Neural crest cell (in vitro differentiated cells): Measurements from ENCODE around the gene CABLES2. TPM values are rescaled to one million over a fixed set of nuclear protein-coding genes. Genes with fewer than 3 reads are reported as not detected.

Experiments used
- DNase-seq: peaks from one replicate; pipeline ENCODE4 v3.0.0; 2021; ENCODE audit warnings: low read depth, mixed read lengths, low spot score
- H3K27ac Mint-ChIP-seq: one replicate; pipeline ENCODE4 v1.8.0; 2021; ENCODE audit warnings: mild to moderate bottlenecking, mixed read lengths; ENCODE audit not compliant: unreplicated experiment
- H3K27me3 Mint-ChIP-seq: 2 replicates; pipeline ENCODE4 v1.8.0; 2021; ENCODE audit warnings: low read depth, mild to moderate bottlenecking, mixed read lengths
- H3K36me3 Mint-ChIP-seq: 2 replicates; pipeline ENCODE4 v1.8.0; 2021; ENCODE audit warnings: low read depth, mild to moderate bottlenecking, mixed read lengths
- H3K4me1 Mint-ChIP-seq: 2 replicates; pipeline ENCODE4 v1.8.0; 2021; ENCODE audit warnings: mixed read lengths
- H3K4me3 Mint-ChIP-seq: one replicate; pipeline ENCODE4 v1.8.0; 2021; ENCODE audit warnings: mild to moderate bottlenecking, mixed read lengths
- H3K9me3 Mint-ChIP-seq: 2 replicates; pipeline ENCODE4 v1.8.0; 2021; ENCODE audit warnings: mixed read lengths
- total RNA-seq: library from RNA; stranded (reverse); gene quantifications from 2 replicates; pipeline ENCODE4 v1.2.1, GENCODE V29; 2021
- TF ChIP-seq, protein P1 (sequence below): fragments of 200-600 bp; sonication (generic); conservative IDR thresholded peaks from 2 replicates; pipeline ENCODE4 v1.5.0; 2021; ENCODE audit warnings: antibody characterized with exemption, mild to moderate bottlenecking

The CABLES2 gene
- total RNA-seq, 1 donor from 2014 or later, result 26.6 TPM

GRCh38 chr20:62391165-62392076, 15.7 kb downstream of the CABLES2 start:
- DNase-seq, result no peak
- Mint-ChIP-seq H3K27ac (no peak overlapping the region), H3K4me1 (peaks cover 21% of the 10 kb centered on the region), H3K4me3 (peak overlapping the region; percentile 44), H3K27me3 (no peaks in the 10 kb centered on the region), H3K9me3 (no peaks in the 10 kb centered on the region), H3K36me3 (peaks cover 4% of the 10 kb centered on the region)
- TF ChIP-seq, protein P1, sequence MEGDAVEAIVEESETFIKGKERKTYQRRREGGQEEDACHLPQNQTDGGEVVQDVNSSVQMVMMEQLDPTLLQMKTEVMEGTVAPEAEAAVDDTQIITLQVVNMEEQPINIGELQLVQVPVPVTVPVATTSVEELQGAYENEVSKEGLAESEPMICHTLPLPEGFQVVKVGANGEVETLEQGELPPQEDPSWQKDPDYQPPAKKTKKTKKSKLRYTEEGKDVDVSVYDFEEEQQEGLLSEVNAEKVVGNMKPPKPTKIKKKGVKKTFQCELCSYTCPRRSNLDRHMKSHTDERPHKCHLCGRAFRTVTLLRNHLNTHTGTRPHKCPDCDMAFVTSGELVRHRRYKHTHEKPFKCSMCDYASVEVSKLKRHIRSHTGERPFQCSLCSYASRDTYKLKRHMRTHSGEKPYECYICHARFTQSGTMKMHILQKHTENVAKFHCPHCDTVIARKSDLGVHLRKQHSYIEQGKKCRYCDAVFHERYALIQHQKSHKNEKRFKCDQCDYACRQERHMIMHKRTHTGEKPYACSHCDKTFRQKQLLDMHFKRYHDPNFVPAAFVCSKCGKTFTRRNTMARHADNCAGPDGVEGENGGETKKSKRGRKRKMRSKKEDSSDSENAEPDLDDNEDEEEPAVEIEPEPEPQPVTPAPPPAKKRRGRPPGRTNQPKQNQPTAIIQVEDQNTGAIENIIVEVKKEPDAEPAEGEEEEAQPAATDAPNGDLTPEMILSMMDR, result no peak

DNA sequence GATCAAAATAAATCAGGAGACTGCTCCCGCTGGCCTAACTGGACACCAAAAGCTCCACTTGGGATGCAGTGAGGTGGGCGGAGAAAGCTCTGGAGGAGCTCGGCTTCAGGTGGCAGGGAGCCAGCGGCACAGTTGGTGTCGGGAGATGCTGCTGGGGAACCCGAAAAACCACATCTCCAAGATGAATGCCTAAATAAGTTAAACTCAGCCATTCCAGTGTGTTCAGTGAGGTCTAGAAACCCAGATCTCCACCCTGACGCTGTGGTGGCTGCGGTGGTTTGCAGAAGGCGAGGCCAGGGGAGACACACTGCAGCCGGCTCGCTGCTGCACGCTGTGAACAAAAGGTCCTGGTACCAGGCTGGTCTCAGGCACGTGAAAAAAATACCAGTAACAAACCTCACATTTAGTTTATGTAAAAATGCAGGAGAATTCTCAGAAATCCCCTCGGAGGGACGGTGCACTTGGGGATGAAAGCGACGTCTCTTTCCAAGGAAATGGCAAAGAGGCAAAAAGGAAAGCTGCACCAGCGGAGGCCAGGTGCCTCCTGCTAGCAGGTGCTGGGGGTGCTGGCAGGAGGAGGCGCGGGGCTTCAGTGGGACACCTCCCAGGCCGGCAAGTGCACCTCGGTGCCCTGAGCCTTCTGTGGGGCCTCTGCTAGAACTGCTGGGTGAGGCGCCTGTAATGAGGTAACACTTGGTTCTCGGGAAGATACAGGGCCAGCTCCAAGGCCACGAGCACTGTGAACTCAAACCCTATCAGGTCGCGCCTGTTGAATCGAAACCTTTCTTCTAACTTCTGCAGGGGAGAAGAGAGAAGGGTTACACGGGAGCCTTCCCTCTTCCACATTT, 16.5 kb downstream of the CABLES2 start:
- peaks cover 28% of the 10 kb centered on the region for H3K4me1 Mint-ChIP-seq
- peaks cover 4% of the 10 kb centered on the region for H3K36me3 Mint-ChIP-seq
- H3K9me3 Mint-ChIP-seq, result no peaks in the 10 kb centered on the region
- no peak for DNase-seq
- TF ChIP-seq, protein P1, result no peak
- H3K4me3 Mint-ChIP-seq, result peak overlapping the region; percentile 92
- H3K27me3 Mint-ChIP-seq, result no peaks in the 10 kb centered on the region
- H3K27ac Mint-ChIP-seq, result no peak overlapping the region

DNA sequence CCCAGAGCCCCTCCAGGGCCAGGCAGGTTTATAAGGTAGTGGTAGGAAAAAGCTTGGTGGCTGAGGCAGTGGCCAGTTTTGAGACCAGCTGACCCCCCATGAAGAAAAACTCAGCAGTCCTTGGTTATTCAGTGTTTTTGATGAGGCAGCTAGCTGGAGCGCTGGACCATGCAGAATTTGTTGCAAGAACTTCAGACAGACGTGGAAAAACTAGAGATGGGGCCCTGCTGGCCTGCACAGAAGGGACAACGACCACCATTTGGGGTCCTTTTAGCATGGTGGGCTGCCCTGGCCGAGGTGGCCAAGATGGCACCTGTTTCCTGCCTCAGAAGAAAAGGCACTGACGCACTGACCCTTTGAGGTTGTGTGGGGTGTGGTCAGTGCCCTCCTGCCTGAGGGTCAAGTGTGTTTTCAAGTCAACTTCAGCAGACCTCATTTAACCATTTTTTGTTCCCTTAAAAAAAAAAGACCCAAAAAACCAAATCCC, 17.4 kb downstream of the CABLES2 start:
- no peaks in the 10 kb centered on the region for H3K27me3 Mint-ChIP-seq
- peak overlapping the region; percentile 92 for H3K4me3 Mint-ChIP-seq
- no peak overlapping the region for H3K27ac Mint-ChIP-seq

GRCh38 chr20:62388839-62389600, 18.1 kb downstream of the CABLES2 start:
- TF ChIP-seq, protein P1, result peak; percentile 32
- peak overlapping the region; percentile 92 for H3K4me3 Mint-ChIP-seq
- no peaks in the 10 kb centered on the region for H3K9me3 Mint-ChIP-seq
- H3K27ac Mint-ChIP-seq, result no peak overlapping the region
- no peaks in the 10 kb centered on the region for H3K27me3 Mint-ChIP-seq
- H3K36me3 Mint-ChIP-seq, result peaks cover 4% of the 10 kb centered on the region
- peaks cover 36% of the 10 kb centered on the region for H3K4me1 Mint-ChIP-seq
- DNase-seq, result no peak

More for the DNA sequence above, 17.4 kb downstream of the CABLES2 start:
- Mint-ChIP-seq H3K36me3 (peaks cover 4% of the 10 kb centered on the region), H3K9me3 (no peaks in the 10 kb centered on the region), H3K4me1 (peaks cover 36% of the 10 kb centered on the region)
- DNase-seq, result no peak
- TF ChIP-seq, protein P1, result no peak
